OCI-LY1 (cell line): ENCODE results near the gene CDKAL1.

Experiments
- CTCF ChIP-seq: fragments of 200-600 bp; sonication (generic), shearing (Covaris generic); IDR thresholded peaks from 2 replicates; pipeline ENCODE4 v1.5.1; 2017; ENCODE audit warnings: mild to moderate bottlenecking, antibody characterized with exemption, low read length, moderate library complexity, mixed read lengths
- EZH2 ChIP-seq: fragments of 200-600 bp; sonication (generic), shearing (Covaris generic); IDR thresholded peaks from 2 replicates; pipeline ENCODE4 v1.8.0; 2017; ENCODE audit warnings: borderline replicate concordance, mixed run types, mild to moderate bottlenecking, antibody characterized with exemption, low read length, moderate library complexity, mixed read lengths

- TF ChIP-seq CTCF (no peak), EZH2 (no peak)
Observed at GRCh38 chr6:20808924-20809323, 274.7 kb downstream of the CDKAL1 start.
